Lung (tissue), 16 donors: ENCODE data around the gene NR2F1. TPM values are rescaled to one million over a fixed set of nuclear protein-coding genes. Genes with fewer than 3 reads are reported as not detected.
"Not testable (repeated sequence)": the region's sequence is repeated elsewhere in the genome, so short reads cannot be mapped to it uniquely, and the experiment has no call there.

Experiments used
- ATAC-seq: fragments of 200-7000 bp; cut with Tn5 transposase; one replicate; pipeline ENCODE4 v1.9.1; 2020; ENCODE audit warnings: moderate number of reproducible peaks; ENCODE audit not compliant: insufficient read depth, low FRiP score
- DNase-seq, 3 donors: peaks; one replicate each; pipeline ENCODE4 v3.0.0-alpha.2; 2013 to 2017
- H3K27ac ChIP-seq, 2 donors: one replicate each; pipeline ENCODE4 v1.5.1; 2013; ENCODE audit warnings: mild to moderate bottlenecking in 2 of 2, moderate library complexity in 2 of 2, control low read depth in 1 of 2, inconsistent platforms in 1 of 2, low read depth in 1 of 2, low read length in 1 of 2
- H3K27me3 ChIP-seq, 3 donors: one replicate each; pipeline ENCODE4 v1.5.1; 2013; ENCODE audit warnings: low read length in 2 of 3; ENCODE audit not compliant: control insufficient read depth in 3 of 3, insufficient read depth in 3 of 3
- H3K36me3 ChIP-seq, 4 donors: one replicate each; pipeline ENCODE4 v1.5.1; 2013; ENCODE audit warnings: low read length in 4 of 4, mild to moderate bottlenecking in 1 of 4, moderate library complexity in 1 of 4; ENCODE audit not compliant: control insufficient read depth in 4 of 4, insufficient read depth in 4 of 4
- H3K4me1 ChIP-seq, 5 donors: one replicate each; pipeline ENCODE4 v1.5.1; 2013; ENCODE audit warnings: low read length in 5 of 5, mild to moderate bottlenecking in 2 of 5, moderate library complexity in 1 of 5; ENCODE audit not compliant: control insufficient read depth in 5 of 5, insufficient read depth in 5 of 5
- H3K4me3 ChIP-seq: one replicate; pipeline ENCODE4 v1.5.1; 2013; ENCODE audit warnings: mild to moderate bottlenecking, control low read depth, moderate library complexity
- H3K9ac ChIP-seq, 2 donors: one replicate each; pipeline ENCODE4 v1.5.1; 2013; ENCODE audit warnings: low read length in 2 of 2, control low read depth in 1 of 2; ENCODE audit not compliant: insufficient read depth in 1 of 2
- H3K9me3 ChIP-seq, 4 donors: one replicate each; pipeline ENCODE4 v1.5.1; 2013; ENCODE audit warnings: low read length in 3 of 4, mild to moderate bottlenecking in 1 of 4, moderate library complexity in 1 of 4; ENCODE audit not compliant: control insufficient read depth in 4 of 4, insufficient read depth in 3 of 4
- WGBS, 2 donors: extraction: QIAGEN DNeasy Blood & Tissue Kit; methylation state at CpG; one replicate each; pipeline ENCODE4 v1.1.7; 2013; 5-methylcytosine and 5-hydroxymethylcytosine counted together
- long read RNA-seq, 5 donors: transcript quantifications; one replicate each; lab custom pipeline, GENCODE V29; 2026
- polyA plus RNA-seq, 2 donors: library from polyadenylated mRNA; stranded (reverse); fragments of 200-250 nt; gene quantifications; one replicate each; pipeline ENCODE4 v1.2.1, GENCODE V29; 2013
- total RNA-seq, 2 donors: library from RNA; depleted of rRNA in 1 of 2; stranded (reverse); fragments of >200 nt in 1 of 2; gene quantifications; one replicate each; pipeline ENCODE4 v1.2.1, GENCODE V29; 2014 to 2021
- TF ChIP-seq, protein P1 (sequence below): IDR thresholded peaks from 2 replicates; pipeline ENCODE4 v1.5.1; 2012; ENCODE audit warnings: mild to moderate bottlenecking; ENCODE audit errors: control extremely low read depth, extremely low read depth
- donor health status: control.
- donor health status: control.
- donor health status: Bipolar disorder and iron deficiency.
- donor health status: healthy.
- donor health status: DM: yes; HTN: yes; CAD: no.

The NR2F1 gene
- total RNA-seq = 100 to 1,000 TPM in 1 of 2 donors, 10 to 100 TPM in 1; 57.3 to 104 TPM
- 10 to 100 TPM; 15.2 to 59.3 TPM for polyA plus RNA-seq
- long read RNA-seq, donor 1, transcript NR2F1-206 (3 exons, 3,841 nt) = major isoform, 19 of 69 reads
- long read RNA-seq, donor 1, partial matches to known transcripts = 50 of 69 reads
- long read RNA-seq, donor 1, other reads (novel, unspliced or antisense) = 0 of 69 reads
- long read RNA-seq, donor 2, transcript NR2F1-206 (3 exons, 3,841 nt) = major isoform, 12 of 22 reads
- long read RNA-seq, donor 2, partial matches to known transcripts = 10 of 22 reads
- long read RNA-seq, donor 2, other reads (novel, unspliced or antisense) = 0 of 22 reads
- long read RNA-seq, donor 3, transcript NR2F1-206 (3 exons, 3,841 nt) = major isoform, 17 of 44 reads
- long read RNA-seq, donor 3, partial matches to known transcripts = 27 of 44 reads
- long read RNA-seq, donor 3, other reads (novel, unspliced or antisense) = 0 of 44 reads
- long read RNA-seq, donor 4, transcript NR2F1-206 (3 exons, 3,841 nt) = major isoform, 7 of 29 reads
- long read RNA-seq, donor 4, partial matches to known transcripts = 22 of 29 reads
- long read RNA-seq, donor 4, other reads (novel, unspliced or antisense) = 0 of 29 reads
- long read RNA-seq, donor 5, transcript NR2F1-206 (3 exons, 3,841 nt) = major isoform, 39 of 74 reads
- long read RNA-seq, donor 5, partial matches to known transcripts = 35 of 74 reads
- long read RNA-seq, donor 5, other reads (novel, unspliced or antisense) = 0 of 74 reads

DNA sequence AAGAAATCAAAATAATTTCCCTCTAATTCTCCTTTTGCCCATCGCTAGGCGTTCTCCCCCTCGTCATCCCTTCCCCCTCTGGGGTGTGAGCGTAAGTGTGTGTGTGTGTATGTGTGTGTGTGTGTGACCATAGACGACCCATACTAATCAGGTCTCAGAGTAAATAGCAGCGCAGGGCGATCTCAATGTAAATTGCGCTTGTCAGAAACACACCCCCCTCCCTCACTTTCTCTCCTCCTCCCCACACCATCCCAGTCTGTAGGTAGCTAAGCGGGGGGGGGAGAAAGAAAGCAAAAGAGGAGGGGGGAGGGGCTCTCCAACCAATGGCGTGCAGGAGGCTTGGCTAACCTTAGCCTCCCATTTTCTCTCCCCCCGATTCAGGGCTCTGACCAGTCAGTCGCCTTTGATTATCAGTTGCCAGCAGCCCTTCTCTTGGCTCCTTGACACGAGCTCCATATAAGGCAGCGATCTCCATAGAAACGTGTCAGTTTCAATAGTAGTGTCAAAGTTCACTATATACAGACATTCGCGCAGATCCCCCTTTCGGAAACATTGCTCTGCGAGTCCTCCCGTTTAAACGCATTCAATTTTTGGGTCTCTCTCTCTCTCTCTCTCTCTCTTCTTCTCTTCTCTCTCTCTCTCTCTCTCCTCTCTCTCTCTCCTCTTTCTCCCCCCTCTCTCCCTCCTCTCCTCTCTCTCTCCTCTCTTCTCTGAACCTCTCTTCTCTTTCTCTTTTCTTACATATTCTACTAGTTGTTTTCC lies at the start of gene NR2F1:
NR2F1 (plus strand) TSS at position 546 of the 762 bp plus-strand sequence. CDS start 1,802 bp downstream, outside the sequence.
- peak; percentile 97 to 100 (median 99) for DNase-seq

DNA sequence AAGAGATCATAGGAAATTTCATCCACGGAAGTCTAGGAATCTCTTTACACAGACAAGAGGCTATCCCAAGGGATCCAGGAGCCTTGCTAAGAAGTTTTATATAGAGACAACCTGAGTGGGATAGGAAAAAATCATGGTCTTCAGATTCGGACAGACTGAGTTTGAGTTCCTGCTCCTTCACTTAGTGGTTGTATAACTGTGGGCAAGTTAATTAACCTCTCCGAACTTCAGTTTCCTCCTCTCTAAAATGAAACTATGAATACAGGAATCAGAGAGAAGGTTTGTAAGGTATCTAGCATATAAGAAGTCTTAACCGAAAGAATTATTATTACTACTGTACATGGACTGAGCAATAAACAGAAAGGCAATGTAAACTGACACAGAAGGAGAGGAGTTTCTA lies 37.1 kb upstream of the NR2F1 start:
- WGBS, 2 donors = 70 to 76% methylated on average over 4 of the region's 4 CpGs
- ATAC-seq = no peak

More for the DNA sequence above, at the start of gene NR2F1:
- peaks cover 0 to 20% (median 4%) of the 10 kb centered on the region in 5 donors for H3K4me1 ChIP-seq
- peak within 1 kb of the TSS; percentile 47 to 99 for H3K9ac ChIP-seq
- peaks cover 0 to 36% (median 4%) of the 10 kb centered on the region in 4 donors for H3K36me3 ChIP-seq
- H3K4me3 ChIP-seq = peak within 1 kb of the TSS; percentile 69
- TF ChIP-seq, protein P1, sequence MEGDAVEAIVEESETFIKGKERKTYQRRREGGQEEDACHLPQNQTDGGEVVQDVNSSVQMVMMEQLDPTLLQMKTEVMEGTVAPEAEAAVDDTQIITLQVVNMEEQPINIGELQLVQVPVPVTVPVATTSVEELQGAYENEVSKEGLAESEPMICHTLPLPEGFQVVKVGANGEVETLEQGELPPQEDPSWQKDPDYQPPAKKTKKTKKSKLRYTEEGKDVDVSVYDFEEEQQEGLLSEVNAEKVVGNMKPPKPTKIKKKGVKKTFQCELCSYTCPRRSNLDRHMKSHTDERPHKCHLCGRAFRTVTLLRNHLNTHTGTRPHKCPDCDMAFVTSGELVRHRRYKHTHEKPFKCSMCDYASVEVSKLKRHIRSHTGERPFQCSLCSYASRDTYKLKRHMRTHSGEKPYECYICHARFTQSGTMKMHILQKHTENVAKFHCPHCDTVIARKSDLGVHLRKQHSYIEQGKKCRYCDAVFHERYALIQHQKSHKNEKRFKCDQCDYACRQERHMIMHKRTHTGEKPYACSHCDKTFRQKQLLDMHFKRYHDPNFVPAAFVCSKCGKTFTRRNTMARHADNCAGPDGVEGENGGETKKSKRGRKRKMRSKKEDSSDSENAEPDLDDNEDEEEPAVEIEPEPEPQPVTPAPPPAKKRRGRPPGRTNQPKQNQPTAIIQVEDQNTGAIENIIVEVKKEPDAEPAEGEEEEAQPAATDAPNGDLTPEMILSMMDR = peak; percentile 93
- ATAC-seq = peak; percentile 15
- 8% methylated on average over 20 to 21 of the region's 21 CpGs for WGBS, 2 donors
- peaks cover 0 to 43% (median 4%) of the 10 kb centered on the region in 3 donors for H3K27me3 ChIP-seq
- peaks cover 0 to 4% (median 0%) of the 10 kb centered on the region in 4 donors for H3K9me3 ChIP-seq
- H3K27ac ChIP-seq = peak within 1 kb of the TSS in 1 of 2 donors; percentile 86

DNA sequence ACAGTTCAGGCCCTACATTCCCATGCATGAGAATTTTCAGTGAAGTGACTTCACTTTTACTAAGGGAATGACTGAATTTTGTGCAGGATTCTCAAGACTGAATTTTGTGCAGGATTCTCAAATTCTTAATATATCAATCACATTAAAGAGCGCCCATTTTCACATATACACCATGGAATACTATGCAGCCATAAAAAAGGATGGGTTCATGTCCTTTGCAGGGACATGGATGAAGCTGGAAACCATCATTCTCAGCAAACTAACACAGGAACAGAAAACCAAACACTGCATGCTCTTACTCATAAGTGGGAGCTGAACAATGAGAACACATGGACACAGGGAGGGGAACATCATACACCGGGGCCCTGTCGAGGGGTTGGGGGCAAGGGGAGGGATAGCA lies 33.4 kb upstream of the NR2F1 start:
- H3K36me3 ChIP-seq, H3K9ac ChIP-seq, ATAC-seq, DNase-seq, H3K4me3 ChIP-seq, H3K9me3 ChIP-seq, H3K27me3 ChIP-seq, H3K27ac ChIP-seq, H3K4me1 ChIP-seq: not testable (repeated sequence)
- WGBS, 2 donors = 91 to 96% methylated on average over 3 of the region's 3 CpGs

More for the DNA sequence above, 37.1 kb upstream of the NR2F1 start:
- DNase-seq = no peak
- Histone ChIP-seq H3K4me1 (peaks cover 0 to 5% (median 0%) of the 10 kb centered on the region in 5 donors), H3K9me3 (no peaks in the 10 kb centered on the region), H3K36me3 (peaks cover 0 to 19% (median 5%) of the 10 kb centered on the region in 4 donors), H3K27me3 (no peaks in the 10 kb centered on the region), H3K4me3 (no peak overlapping the region), H3K9ac (no peak overlapping the region), H3K27ac (no peak overlapping the region)
- TF ChIP-seq, protein P1 = no peak
